Activated naive CD8-positive, alpha-beta T cell treated with anti-CD3 and anti-CD28 coated beads, Interleukin-2, amount 10 ng/mL, durations not matched to agents 7 days and 5 days (primary cell): ENCODE data around the gene CLDN6. TPM values are rescaled to one million over a fixed set of nuclear protein-coding genes. Genes with fewer than 3 reads are reported as not detected.

ENCODE experiments used
- ATAC-seq: fragments of 150-1000 bp; cut with Tn5 transposase; one replicate; pipeline ENCODE4 v1.10.0; 2021; ENCODE audit warnings: low read depth, moderate library complexity
- POLR2A ChIA-PET: fragments of 350-600 bp; sonication (Branson Sonifier 250); formaldehyde crosslinking; loops from one replicate; lab custom pipeline; 2021; ENCODE audit warnings: antibody characterized with exemption; lab: Charles Lee
- DNase-seq: peaks from one replicate; pipeline ENCODE4 v3.0.0; 2021
- H3K27ac Mint-ChIP-seq: one replicate; pipeline ENCODE4 v1.8.0; 2022; ENCODE audit warnings: mild to moderate bottlenecking, mixed read lengths
- H3K27me3 Mint-ChIP-seq: one replicate; pipeline ENCODE4 v1.8.0; 2022; ENCODE audit warnings: mild to moderate bottlenecking, moderate library complexity, mixed read lengths
- H3K36me3 Mint-ChIP-seq: one replicate; pipeline ENCODE4 v1.8.0; 2021; ENCODE audit warnings: mild to moderate bottlenecking, mixed read lengths
- H3K4me1 Mint-ChIP-seq: one replicate; pipeline ENCODE4 v1.8.0; 2021; ENCODE audit warnings: mixed read lengths
- H3K4me3 Mint-ChIP-seq: one replicate; pipeline ENCODE4 v1.8.0; 2022; ENCODE audit warnings: mild to moderate bottlenecking, moderate library complexity, mixed read lengths
- H3K9me3 Mint-ChIP-seq: one replicate; pipeline ENCODE4 v1.8.0; 2021; ENCODE audit warnings: mixed read lengths
- total RNA-seq, 2 experiments: library from RNA; stranded (reverse); gene quantifications; one replicate each; pipeline ENCODE4 v1.2.3, GENCODE V29; 2021

Gene CLDN6
- total RNA-seq, 2 experiments from 2014 or later = not detected

DNA sequence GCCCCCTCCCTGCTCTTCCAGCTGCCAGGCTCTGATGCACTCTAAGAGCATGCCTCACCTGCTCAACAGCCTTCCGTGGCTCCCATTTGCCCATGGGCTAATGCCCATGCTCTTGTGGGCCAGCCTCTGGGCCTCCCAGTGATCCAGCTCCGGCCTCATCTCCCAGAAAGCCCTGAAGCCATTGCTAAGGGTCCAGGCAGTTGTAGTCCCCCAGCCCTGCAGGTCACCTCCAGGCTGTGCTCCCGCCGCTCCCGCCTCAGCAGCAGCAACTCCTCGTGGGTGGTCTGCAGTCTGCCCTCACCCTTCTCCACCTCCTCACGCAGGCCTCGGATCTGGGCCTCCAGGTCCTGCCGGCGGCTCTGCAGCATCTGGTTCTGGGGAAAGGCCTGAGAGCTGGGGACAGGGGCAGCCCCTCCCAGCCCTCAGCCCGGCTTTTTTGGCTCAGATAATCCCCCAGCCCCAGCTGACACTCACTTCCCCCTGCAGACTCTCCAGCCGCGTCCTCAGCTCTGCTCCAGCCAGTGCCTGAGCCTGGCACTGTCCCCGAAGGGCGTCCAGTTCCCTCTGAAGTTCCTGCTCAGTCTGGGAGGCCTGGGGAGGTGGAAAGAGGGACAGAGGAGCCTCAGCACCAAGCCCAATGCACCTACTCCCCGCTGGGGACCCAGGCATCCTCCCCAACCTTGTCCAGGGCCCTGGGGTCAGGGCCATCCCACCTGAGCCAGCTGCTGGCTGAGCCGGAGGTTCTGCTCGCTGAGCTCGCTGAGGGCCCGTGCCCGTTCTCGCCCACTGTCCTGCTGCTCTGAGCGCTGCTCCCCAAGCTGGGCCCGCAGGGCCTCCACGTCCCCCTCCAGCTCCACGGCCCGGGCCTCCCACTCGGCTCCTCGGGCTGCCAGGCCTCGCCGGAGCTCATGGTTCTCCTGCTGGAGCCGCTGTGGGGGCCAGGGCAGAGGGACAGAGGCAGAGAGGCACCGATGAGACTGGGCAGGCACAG is 12.5 kb upstream of the CLDN6 start:
- peak overlapping the region; percentile 81 for H3K27ac Mint-ChIP-seq
- DNase-seq = no peak
- H3K9me3 Mint-ChIP-seq = no peaks in the 10 kb centered on the region
- H3K4me3 Mint-ChIP-seq = peak overlapping the region; percentile 81
- POLR2A ChIA-PET = interaction anchor here (0.9 to 7.0 kb wide), 15 partner anchors 9 to 128 kb away, joined by 3 to 105 read pairs (median 5); partner anchors contain the start of genes IL32, MMP25 and TNFRSF12A
- peaks cover 27% of the 10 kb centered on the region for H3K4me1 Mint-ChIP-seq
- peaks cover 35% of the 10 kb centered on the region for H3K27me3 Mint-ChIP-seq
- ATAC-seq = no peak
- H3K36me3 Mint-ChIP-seq = peaks cover 10% of the 10 kb centered on the region

DNA sequence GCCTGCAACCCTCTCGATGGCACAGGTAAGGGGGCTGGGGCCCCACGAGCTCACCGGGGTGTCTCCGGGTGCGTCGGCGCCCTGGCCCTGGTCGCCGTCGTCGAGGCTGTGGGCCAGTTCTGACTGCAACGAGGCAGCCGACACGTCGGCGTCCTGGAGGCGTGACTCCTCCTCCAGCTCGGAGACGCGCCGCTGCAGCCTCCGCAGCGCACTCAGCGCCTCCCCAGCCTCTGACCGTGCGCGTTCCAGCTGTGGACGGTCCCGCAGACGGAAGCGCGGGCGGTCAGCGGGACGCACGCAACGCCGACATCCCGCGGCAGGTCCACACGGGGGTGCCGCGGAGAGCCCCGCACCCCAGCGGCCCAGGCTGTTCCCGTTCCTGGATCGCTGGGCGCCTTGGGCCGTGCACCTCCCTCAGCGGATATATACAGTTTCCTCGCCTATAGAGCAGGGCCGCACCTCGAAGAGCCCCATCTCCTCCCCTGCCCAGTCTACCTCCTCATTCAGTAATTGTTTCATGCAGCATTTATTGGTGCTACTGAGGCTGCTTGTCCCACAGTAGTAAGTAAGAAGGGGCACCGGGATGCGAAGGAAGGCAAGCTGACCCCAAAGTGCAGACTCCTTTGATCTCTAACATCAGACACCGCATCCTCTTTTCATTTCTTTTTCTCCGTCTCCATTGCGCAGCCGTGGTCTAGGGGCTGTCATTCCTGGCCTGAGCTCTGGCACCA is 11.7 kb upstream of the CLDN6 start:
- ATAC-seq = peak; percentile 66
- POLR2A ChIA-PET = interaction anchor here (0.7 to 7.0 kb wide), 14 partner anchors 8 to 129 kb away, joined by 4 to 105 read pairs (median 6); partner anchors contain the start of genes IL32, MMP25, PKMYT1 and TNFRSF12A
- H3K27ac Mint-ChIP-seq = peak overlapping the region; percentile 81

GRCh38 chr16:3028716-3029319 is 10.8 kb upstream of the CLDN6 start:
- Mint-ChIP-seq H3K9me3 (no peaks in the 10 kb centered on the region), H3K27ac (peak overlapping the region; percentile 68), H3K27me3 (peaks cover 22% of the 10 kb centered on the region), H3K4me3 (peak overlapping the region; percentile 81), H3K36me3 (peaks cover 10% of the 10 kb centered on the region), H3K4me1 (peaks cover 26% of the 10 kb centered on the region)
- DNase-seq (peak; percentile 56), ATAC-seq (no peak)
- POLR2A ChIA-PET = interaction anchor here (0.5 to 7.0 kb wide), 13 partner anchors 9 to 141 kb away, joined by 3 to 105 read pairs (median 6); partner anchors contain the start of genes IL32, MMP25, PKMYT1 and TNFRSF12A

More for the DNA sequence above, 11.7 kb upstream of the CLDN6 start:
- peaks cover 27% of the 10 kb centered on the region for H3K27me3 Mint-ChIP-seq
- DNase-seq = peak; percentile 78
- peak overlapping the region; percentile 81 for H3K4me3 Mint-ChIP-seq
- peaks cover 27% of the 10 kb centered on the region for H3K4me1 Mint-ChIP-seq
- peaks cover 10% of the 10 kb centered on the region for H3K36me3 Mint-ChIP-seq
- H3K9me3 Mint-ChIP-seq = no peaks in the 10 kb centered on the region

DNA sequence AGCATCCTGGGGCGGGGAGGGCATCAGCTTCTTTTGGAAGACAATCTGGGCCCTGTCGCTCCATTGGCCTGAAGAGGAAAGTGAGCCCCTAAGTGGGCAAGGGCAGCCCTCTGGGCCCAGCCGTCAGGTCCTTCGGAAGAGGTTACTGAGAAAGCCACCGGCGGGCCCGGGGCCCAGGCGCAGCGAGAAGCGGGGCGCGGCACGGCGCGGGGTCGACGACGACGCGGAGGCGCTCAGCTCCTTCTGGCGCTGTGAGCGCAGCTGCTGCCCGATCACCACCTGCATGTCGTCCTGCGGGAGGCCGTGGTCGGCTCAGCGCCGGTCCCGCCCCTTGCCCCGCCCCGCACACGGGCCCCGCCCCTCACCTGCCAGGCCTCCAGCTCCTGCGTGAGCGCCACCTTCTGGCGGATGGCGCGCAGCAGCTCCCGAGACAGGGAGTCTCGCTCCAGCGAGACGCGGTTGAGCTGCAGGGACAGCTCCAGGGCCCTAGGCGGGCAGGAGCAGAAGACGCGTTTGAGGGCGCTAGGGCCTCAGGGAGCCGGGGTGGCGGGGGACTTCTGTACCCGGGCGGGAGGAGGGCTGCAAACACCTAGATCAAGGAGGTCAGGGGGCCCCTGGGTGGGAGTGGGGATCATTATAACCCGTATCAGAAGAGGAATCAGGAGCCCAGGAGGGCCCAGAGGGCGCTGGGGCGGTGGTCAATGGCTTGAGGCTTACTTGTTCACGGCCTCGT is 10.2 kb upstream of the CLDN6 start:
- H3K4me3 Mint-ChIP-seq = peak overlapping the region; percentile 81
- H3K27ac Mint-ChIP-seq = peak overlapping the region; percentile 61
- POLR2A ChIA-PET = interaction anchor here (0.5 to 7.0 kb wide), 13 partner anchors 15 to 140 kb away, joined by 3 to 105 read pairs (median 4); partner anchors contain the start of genes MMP25, PKMYT1 and ZNF213
- ATAC-seq (peak; percentile 28), DNase-seq (peak; percentile 93)
- peaks cover 16% of the 10 kb centered on the region for H3K27me3 Mint-ChIP-seq
- H3K9me3 Mint-ChIP-seq = no peaks in the 10 kb centered on the region
- H3K4me1 Mint-ChIP-seq = peaks cover 27% of the 10 kb centered on the region
- H3K36me3 Mint-ChIP-seq = peaks cover 10% of the 10 kb centered on the region

GRCh38 chr16:3027489-3027795 is 9.5 kb upstream of the CLDN6 start:
- peaks cover 10% of the 10 kb centered on the region for H3K36me3 Mint-ChIP-seq
- H3K9me3 Mint-ChIP-seq = no peaks in the 10 kb centered on the region
- POLR2A ChIA-PET = interaction anchor here (0.6 to 7.0 kb wide), 10 partner anchors 16 to 131 kb away, joined by 3 to 105 read pairs (median 4); partner anchors contain the start of genes MMP25, PKMYT1 and ZNF213
- H3K27me3 Mint-ChIP-seq = peaks cover 9% of the 10 kb centered on the region
- no peak overlapping the region for H3K27ac Mint-ChIP-seq
- no peak for ATAC-seq
- no peak overlapping the region for H3K4me3 Mint-ChIP-seq
- H3K4me1 Mint-ChIP-seq = peaks cover 30% of the 10 kb centered on the region
- no peak for DNase-seq

DNA sequence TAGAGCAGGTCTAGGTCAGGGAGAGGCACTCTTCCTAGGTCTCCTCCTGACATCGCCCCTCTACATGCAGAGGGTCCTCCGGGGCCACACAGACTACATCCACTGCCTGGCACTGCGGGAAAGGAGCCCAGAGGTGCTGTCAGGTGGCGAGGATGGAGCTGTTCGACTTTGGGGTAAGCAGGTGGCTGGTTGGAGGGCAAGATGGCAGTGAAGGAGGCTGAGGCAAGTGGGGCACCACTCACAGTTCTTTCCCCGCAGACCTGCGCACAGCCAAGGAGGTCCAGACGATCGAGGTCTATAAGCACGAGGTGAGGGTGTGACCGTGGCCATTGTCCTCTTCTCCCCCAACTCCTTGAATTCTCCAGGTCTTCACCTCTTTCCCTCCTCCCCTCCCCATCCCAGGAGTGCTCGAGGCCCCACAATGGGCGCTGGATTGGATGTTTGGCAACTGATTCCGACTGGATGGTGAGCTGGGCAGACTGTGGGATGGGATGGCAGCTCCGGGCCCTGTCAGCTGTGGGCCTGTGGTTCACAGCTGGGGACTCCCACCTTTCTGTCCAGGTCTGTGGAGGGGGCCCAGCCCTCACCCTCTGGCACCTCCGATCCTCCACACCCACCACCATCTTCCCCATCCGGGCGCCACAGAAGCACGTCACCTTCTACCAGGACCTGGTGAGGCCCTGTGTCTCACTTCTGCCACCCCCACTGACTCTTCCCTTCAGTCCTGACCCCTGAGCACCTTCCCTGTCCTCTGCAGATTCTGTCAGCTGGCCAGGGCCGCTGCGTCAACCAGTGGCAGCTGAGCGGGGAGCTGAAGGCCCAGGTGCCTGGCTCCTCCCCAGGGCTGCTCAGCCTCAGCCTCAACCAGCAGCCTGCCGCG is 8.9 kb upstream of the CLDN6 start:
- H3K36me3 Mint-ChIP-seq = peaks cover 10% of the 10 kb centered on the region
- POLR2A ChIA-PET = interaction anchor here (1.2 to 7.0 kb wide), 6 partner anchors 12 to 56 kb away, joined by 3 to 105 read pairs (median 6); partner anchors contain the start of genes MMP25 and PKMYT1
- no peak overlapping the region for H3K27ac Mint-ChIP-seq

DNA sequence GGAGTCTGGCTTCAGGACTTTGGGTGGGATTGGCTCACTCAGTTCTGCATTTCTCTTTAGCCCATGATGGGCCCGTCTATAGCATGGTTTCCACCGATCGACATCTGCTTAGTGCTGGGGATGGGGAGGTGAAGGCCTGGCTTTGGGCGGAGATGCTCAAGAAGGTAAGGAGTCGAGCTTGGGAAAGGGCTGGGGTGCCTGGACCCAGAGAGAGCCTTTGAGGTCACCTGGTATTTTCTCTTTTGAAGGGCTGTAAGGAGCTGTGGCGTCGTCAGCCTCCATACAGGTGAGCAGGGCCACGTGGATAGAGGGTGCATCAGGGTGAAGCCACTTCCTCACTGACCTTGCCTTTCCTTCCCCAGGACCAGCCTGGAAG is 8.0 kb upstream of the CLDN6 start:
- Mint-ChIP-seq H3K4me1 (peaks cover 40% of the 10 kb centered on the region), H3K27me3 (peaks cover 3% of the 10 kb centered on the region), H3K27ac (no peak overlapping the region), H3K9me3 (no peaks in the 10 kb centered on the region), H3K4me3 (no peak overlapping the region), H3K36me3 (peaks cover 10% of the 10 kb centered on the region)
- POLR2A ChIA-PET = interaction anchor here (1.2 kb wide), 1 partner anchor 13 kb away, joined by 3 read pairs; no protein-coding TSS in a partner anchor
- no peak for ATAC-seq
- DNase-seq = no peak

More for the DNA sequence above, 8.9 kb upstream of the CLDN6 start:
- H3K4me1 Mint-ChIP-seq = peaks cover 36% of the 10 kb centered on the region
- H3K27me3 Mint-ChIP-seq = peaks cover 4% of the 10 kb centered on the region
- no peak overlapping the region for H3K4me3 Mint-ChIP-seq
- H3K9me3 Mint-ChIP-seq = no peaks in the 10 kb centered on the region
- DNase-seq (no peak), ATAC-seq (no peak)

DNA sequence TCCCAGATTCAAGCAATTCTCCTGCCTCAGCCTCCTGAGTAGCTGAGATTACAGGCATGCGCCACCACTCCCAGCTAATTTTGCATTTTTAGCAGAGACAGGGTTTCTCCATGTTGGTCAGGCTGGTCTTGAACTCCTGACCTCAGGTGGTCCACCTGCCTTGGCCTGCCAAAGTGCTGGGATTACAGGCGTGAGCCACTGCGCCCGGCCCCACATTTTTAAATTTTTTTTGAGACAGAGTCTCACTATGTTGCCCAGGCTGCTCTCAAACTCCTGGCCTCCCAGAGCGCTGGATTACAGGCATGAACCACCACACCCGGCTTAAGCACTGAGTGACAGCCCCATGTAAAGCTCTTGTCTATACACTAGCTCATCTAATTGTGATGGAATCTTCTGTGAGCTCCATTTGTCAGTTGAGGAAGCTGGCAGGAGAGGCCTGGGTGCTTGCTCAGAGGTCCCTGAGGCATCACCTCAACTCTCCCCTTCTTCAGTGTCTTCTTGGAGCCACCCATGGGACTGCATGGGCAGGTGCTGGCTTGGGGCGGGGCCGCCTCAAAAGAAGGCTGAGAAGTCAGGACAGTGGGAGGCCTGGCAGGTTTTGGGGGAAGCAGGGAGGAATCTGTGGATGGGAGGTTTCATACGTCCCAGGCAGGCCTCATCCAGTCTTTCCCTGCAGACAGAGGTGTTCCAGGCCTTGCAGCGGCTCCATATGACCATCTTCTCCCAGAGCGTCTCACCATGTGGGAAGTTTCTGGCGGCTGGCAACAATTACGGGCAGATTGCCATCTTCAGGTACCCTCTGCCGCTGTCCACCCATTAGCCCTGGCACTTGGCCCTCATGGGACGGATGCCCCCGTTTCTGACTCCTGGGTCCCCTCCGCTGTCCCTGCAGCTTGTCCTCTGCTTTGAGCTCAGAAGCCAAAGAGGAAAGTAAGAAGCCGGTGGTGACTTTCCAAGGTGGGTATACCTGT is 7.3 kb upstream of the CLDN6 start:
- no peak overlapping the region for H3K4me3 Mint-ChIP-seq
- H3K27me3 Mint-ChIP-seq = peaks cover 3% of the 10 kb centered on the region
- H3K27ac Mint-ChIP-seq = no peak overlapping the region
- POLR2A ChIA-PET = interaction anchor here (0.6 to 1.6 kb wide), 4 partner anchors 8 to 45 kb away, joined by 3 to 9 read pairs (median 4); partner anchors contain the start of gene PKMYT1
- DNase-seq (no peak), ATAC-seq (no peak)
- H3K4me1 Mint-ChIP-seq = peaks cover 41% of the 10 kb centered on the region
- H3K36me3 Mint-ChIP-seq = peaks cover 10% of the 10 kb centered on the region
- no peaks in the 10 kb centered on the region for H3K9me3 Mint-ChIP-seq

DNA sequence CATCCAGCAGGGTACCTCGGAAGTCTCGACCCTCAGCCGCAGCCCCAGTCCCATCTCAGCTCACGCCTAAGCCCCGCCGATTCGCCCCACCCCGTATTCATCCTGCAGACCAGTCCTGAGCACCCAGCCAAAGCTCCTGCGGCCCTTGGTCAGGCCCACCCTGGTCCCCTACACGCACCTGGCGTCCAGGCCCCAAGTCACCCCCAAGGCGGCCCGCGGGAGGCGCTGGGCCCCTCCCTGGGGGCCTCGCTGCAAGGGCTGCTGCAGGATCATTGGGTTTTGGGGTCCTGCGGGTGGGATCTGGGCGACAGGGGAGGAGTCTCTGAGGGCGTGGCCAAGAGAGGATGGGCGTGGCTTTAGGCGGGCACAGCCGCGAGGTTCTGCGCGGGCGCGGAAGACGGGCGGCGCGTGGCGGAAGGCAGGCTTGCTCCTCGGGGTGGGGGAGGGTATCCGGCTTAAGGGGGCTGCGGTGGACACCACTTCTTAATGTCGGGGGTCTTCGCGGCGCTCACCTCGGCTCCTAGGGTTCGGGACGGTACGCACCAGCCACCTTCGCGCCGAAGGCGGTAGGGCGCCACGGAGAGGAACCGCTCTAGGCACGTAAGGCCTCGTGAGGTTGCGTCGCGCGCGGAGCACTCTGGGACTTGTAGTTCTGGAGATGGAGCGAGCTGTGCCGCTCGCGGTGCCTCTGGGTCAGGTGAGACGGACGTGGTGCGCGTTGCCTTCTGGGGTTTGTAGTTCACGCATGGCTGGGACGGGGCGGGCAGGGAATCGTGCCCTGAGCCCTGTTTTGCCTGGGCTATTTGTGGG is 5.9 kb upstream of the CLDN6 start, which contains the start of the genes HCFC1R1 and THOC6:
Gene HCFC1R1 (minus strand): TSS at position 274 of the 810 bp plus-strand sequence. CDS start 1 bp downstream, at position 273.
Gene THOC6 (plus strand): TSS at position 367 of the 810 bp plus-strand sequence. CDS start 292 bp downstream, at position 659.
- Mint-ChIP-seq H3K4me3 (peak within 1 kb of the TSS; percentile 87), H3K9me3 (no peaks in the 10 kb centered on the region), H3K27me3 (peaks cover 9% of the 10 kb centered on the region), H3K27ac (peak within 1 kb of the TSS; percentile 87), H3K4me1 (peaks cover 37% of the 10 kb centered on the region), H3K36me3 (peaks cover 10% of the 10 kb centered on the region)
- DNase-seq (peak; percentile 95), ATAC-seq (peak; percentile 79)
- POLR2A ChIA-PET = interaction anchor here (0.7 to 2.2 kb wide), 9 partner anchors 16 to 141 kb away, joined by 3 to 9 read pairs (median 4); partner anchors contain the start of genes FLYWCH2, PKMYT1 and ZNF213

- peak overlapping the region; percentile 87 for H3K27ac Mint-ChIP-seq
- ATAC-seq (no peak), DNase-seq (no peak)
- H3K36me3 Mint-ChIP-seq = peaks cover 10% of the 10 kb centered on the region
- H3K27me3 Mint-ChIP-seq = peaks cover 15% of the 10 kb centered on the region
- H3K4me1 Mint-ChIP-seq = peaks cover 34% of the 10 kb centered on the region
- H3K9me3 Mint-ChIP-seq = no peaks in the 10 kb centered on the region
- H3K4me3 Mint-ChIP-seq = peak overlapping the region; percentile 87
- POLR2A ChIA-PET = interaction anchor here (1.0 to 2.2 kb wide), 8 partner anchors 16 to 141 kb away, joined by 3 to 9 read pairs (median 5); partner anchors contain the start of genes FLYWCH2, IL32 and PKMYT1
These were observed 5.4 kb upstream of the CLDN6 start for GRCh38 chr16:3023415-3023668.
